Body of pancreas (tissue), 4 donors: ENCODE results near the gene KIF25.

Experiments used
- CTCF ChIP-seq, 7 experiments: fragments of 450-650 bp in 4 of 7; fragments of 200-600 bp in 3 of 7; sonication (generic) in 3 of 7; IDR thresholded peaks; one replicate each; pipeline ENCODE4 v1.5.1; 2016 to 2019; ENCODE audit warnings: antibody characterized with exemption in 7 of 7
- POLR2A ChIP-seq, 3 donors: fragments of 450-650 bp; IDR thresholded peaks; one replicate each; pipeline ENCODE4 v1.6.1; 2016; ENCODE audit warnings: antibody characterized with exemption in 3 of 3, mild to moderate bottlenecking in 2 of 3

- no peak for TF ChIP-seq CTCF (IDR thresholded peaks at IDR 0.05)
- TF ChIP-seq POLR2A (IDR thresholded peaks at IDR 0.05): no peak
Observed at GRCh38 chr6:168037856-168038255, 40.4 kb downstream of the KIF25 start.
